NCI-H2029 (cell line): Measurements from ENCODE around the gene PAOX.
"Not testable (repeated sequence)": the region's sequence is repeated elsewhere in the genome, so short reads cannot be mapped to it uniquely, and the experiment has no call there.

Experiments used
- DNase-seq: peaks from one replicate; lab custom pipeline; 2025; lab: John Stamatoyannopoulos, UW

PAOX gene

GRCh38 chr10:133385214-133385613 lies 6.2 kb downstream of the PAOX start:
- no peak for DNase-seq

GRCh38 chr10:133386951-133387350 lies 7.9 kb downstream of the PAOX start:
- DNase-seq = not testable (repeated sequence)

- no peak for DNase-seq
Measured at GRCh38 chr10:133388236-133388972, 9.3 kb downstream of the PAOX start.

GRCh38 chr10:133388973-133389818 lies 10.1 kb downstream of the PAOX start:
- DNase-seq = no peak

- no peak for DNase-seq
Measured at GRCh38 chr10:133390597-133391248, 11.7 kb downstream of the PAOX start.

- DNase-seq = no peak
Measured at GRCh38 chr10:133391249-133391635, 12.2 kb downstream of the PAOX start.

- DNase-seq = no peak
Measured at GRCh38 chr10:133391761-133392518, 12.9 kb downstream of the PAOX start.

- no peak for DNase-seq
Measured at GRCh38 chr10:133393401-133394063, 14.5 kb downstream of the PAOX start.

GRCh38 chr10:133394064-133394663 lies 15.1 kb downstream of the PAOX start, which contains the start of gene MTG1:
Gene MTG1, plus strand, starts transcription at chr10:133394157. Its CDS starts 64 bp downstream, at chr10:133394221.
- DNase-seq = peak; percentile 79

- no peak for DNase-seq
Measured at GRCh38 chr10:133394801-133395221, 15.7 kb downstream of the PAOX start.

- no peak for DNase-seq
Measured at GRCh38 chr10:133396035-133396624, 17.1 kb downstream of the PAOX start.

GRCh38 chr10:133397938-133398337 lies 18.9 kb downstream of the PAOX start:
- no peak for DNase-seq

GRCh38 chr10:133399123-133399601 lies 20.1 kb downstream of the PAOX start:
- no peak for DNase-seq

GRCh38 chr10:133400624-133401424 lies 21.8 kb downstream of the PAOX start:
- DNase-seq = no peak

GRCh38 chr10:133401500-133401899 lies 22.4 kb downstream of the PAOX start:
- no peak for DNase-seq

GRCh38 chr10:133401981-133402725 lies 23.1 kb downstream of the PAOX start:
- no peak for DNase-seq

- no peak for DNase-seq
Measured at GRCh38 chr10:133403359-133403758, 24.3 kb downstream of the PAOX start.

- no peak for DNase-seq
Measured at GRCh38 chr10:133403784-133404183, 24.7 kb downstream of the PAOX start.

GRCh38 chr10:133405272-133405671 lies 26.2 kb downstream of the PAOX start:
- DNase-seq = no peak
